ENCODE data around the gene PDCD1.

Gene PDCD1

GRCh38 chr2:241865957-241866789, 7.5 kb upstream of the PDCD1 start:
- DNase-seq (ENCODE audit: extremely low read depth in 1 of 2, low read depth in 1 of 2): no peak

- DNase-seq (ENCODE audit: extremely low read depth in 1 of 2, low read depth in 1 of 2): no peak
Measured at GRCh38 chr2:241865416-241865956, 6.8 kb upstream of the PDCD1 start.

DNA sequence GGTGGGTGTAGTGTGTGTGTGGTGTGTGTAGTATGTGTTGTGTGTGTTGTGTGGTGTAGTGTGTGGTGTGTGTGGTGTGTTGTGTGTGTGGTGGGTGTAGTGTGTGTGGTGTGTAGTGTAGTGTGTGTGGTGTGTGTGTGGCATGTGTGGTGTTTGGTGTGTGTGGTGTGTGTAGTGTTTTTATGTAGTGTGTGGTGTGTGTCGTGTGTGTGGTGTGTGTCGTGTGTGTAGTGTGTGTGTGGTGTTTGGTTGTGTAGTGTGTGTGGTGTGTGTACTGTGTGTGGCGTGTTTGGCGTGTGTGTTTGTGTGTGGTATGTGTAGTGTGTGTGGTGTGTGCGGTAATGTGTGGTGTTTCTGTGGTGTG, 6.1 kb upstream of the PDCD1 start:
- no peak for DNase-seq (ENCODE audit: extremely low read depth in 1 of 2, low read depth in 1 of 2)

- DNase-seq (ENCODE audit: extremely low read depth in 1 of 2, low read depth in 1 of 2): no peak
Measured at GRCh38 chr2:241864168-241864849, 5.6 kb upstream of the PDCD1 start.

DNA sequence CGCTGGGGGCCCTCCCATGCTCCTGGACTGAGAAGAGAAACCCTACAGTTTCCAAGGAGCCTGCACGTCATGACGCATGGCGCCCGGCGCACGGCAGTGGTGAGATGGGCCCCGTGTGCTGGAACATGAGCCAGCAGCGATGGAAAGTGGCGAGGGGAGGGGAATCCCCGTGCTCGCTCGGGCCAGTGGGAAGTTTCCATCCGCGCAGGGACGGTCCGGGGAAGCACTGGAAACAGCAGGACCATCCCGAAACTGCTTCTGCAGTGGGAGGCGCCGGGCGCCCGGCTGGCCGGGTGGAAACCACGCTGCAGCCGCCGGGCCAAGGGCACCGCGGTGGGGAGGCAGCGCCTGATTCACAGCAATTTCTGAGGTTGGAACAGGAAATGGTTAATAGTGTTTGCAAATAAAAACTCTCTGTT, 4.9 kb upstream of the PDCD1 start:
- peak in 1 of 2 donors; percentile 35 for DNase-seq (ENCODE audit: extremely low read depth in 1 of 2, low read depth in 1 of 2)

- DNase-seq (ENCODE audit: extremely low read depth in 1 of 2, low read depth in 1 of 2): no peak
Measured at GRCh38 chr2:241862775-241863535, 4.3 kb upstream of the PDCD1 start.

GRCh38 chr2:241862093-241862492, 3.4 kb upstream of the PDCD1 start:
- DNase-seq (ENCODE audit: extremely low read depth in 1 of 2, low read depth in 1 of 2): no peak

DNA sequence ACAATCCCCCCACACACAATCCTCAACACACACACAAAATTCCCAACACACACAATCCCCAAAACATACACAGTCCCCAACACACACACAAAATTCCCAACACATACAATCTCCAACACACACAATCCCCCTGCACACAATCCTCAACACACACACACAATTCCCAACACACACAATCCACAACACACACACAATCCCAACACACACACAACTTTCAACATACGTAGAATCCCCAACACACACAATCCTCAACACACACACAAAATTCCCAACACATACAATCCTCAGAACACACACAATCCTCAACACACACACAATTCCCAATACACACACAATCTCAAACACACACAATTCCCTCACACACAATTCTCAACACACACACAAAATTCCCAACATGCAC, 2.6 kb upstream of the PDCD1 start:
- no peak for DNase-seq (ENCODE audit: extremely low read depth in 1 of 2, low read depth in 1 of 2)

- DNase-seq (ENCODE audit: extremely low read depth in 1 of 2, low read depth in 1 of 2): no peak
Measured at GRCh38 chr2:241860184-241861078, 1.7 kb upstream of the PDCD1 start.

- DNase-seq (ENCODE audit: extremely low read depth in 1 of 2, low read depth in 1 of 2): peak; percentile 41 to 62
Measured at GRCh38 chr2:241859436-241860183, 916 bp upstream of the PDCD1 start.

DNA sequence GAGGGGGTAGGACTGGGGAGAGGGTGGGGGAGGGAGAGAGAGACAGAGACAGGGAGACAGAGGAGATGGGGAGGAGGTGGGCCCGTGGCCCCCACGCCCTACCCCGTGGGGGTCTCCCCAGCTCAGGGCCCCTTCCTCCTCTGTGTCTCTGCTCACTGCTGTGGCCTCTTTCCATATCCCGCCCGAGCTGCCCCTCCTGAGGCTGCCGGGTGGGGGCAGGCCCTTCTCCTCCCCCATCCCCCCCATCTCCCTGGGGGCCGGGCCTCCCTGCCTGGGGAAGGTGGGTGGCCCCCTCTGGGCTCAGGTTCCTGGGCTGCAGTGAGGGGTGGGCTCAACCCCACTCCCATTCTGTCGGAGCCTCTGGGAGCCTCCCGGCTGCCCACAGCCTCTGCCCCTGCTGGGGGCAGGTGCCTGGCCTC, 332 bp upstream of the PDCD1 start:
- DNase-seq (ENCODE audit: extremely low read depth in 1 of 2, low read depth in 1 of 2): no peak

DNA sequence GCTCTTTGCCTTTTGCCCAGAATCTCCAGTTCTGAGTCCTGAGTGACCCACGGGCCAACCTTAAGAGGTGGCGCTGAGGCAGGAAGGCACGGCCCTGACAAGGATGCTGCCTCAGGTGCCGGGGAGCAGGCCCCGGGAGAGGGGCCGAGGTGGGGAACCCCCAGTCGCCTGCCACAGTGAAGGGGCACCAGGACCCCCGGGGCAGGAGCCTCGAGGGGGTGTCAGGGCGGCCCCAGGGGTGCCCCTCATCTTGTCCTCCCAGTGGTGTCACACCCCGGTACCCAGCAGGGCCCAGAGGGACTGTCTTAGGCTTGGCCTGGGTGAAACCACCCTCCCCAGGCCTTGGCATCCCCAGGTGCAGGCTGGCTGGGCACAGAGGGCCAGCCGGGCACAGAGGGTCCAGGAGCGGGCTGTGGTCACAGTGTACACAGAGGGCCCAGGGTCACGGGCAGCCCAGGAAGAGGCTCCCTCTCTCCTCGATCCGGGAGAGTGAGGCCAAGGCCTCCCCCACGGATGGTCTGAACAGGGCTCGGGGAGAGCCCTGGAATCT, 1.0 kb downstream of the PDCD1 start:
- DNase-seq (ENCODE audit: extremely low read depth in 1 of 2, low read depth in 1 of 2): no peak

DNA sequence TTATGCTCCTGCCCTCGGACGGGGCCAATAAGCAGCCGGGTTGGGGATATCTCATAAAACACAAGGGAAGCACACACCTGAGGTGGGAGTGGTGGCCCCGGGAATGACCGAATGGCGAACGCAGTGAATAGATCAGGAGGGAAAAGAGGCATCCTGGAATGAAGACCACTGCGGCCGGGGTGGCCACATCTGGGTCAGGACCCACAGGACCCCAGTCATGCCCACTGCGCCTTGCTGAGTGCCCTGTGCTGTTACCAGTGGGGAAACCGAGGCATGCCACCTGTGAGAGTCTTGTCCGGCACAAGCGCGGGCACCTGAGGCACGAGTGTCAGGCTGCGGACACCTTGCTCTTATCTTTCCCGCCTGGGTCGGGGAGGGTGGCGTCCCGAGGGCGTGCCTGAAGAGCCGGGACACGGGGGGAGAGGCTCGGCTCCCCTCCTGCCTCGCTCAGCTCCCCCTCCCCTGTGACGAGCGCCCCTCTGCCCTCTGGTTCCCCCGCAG, 1.6 kb downstream of the PDCD1 start:
- no peak for DNase-seq (ENCODE audit: extremely low read depth in 1 of 2, low read depth in 1 of 2)

DNA sequence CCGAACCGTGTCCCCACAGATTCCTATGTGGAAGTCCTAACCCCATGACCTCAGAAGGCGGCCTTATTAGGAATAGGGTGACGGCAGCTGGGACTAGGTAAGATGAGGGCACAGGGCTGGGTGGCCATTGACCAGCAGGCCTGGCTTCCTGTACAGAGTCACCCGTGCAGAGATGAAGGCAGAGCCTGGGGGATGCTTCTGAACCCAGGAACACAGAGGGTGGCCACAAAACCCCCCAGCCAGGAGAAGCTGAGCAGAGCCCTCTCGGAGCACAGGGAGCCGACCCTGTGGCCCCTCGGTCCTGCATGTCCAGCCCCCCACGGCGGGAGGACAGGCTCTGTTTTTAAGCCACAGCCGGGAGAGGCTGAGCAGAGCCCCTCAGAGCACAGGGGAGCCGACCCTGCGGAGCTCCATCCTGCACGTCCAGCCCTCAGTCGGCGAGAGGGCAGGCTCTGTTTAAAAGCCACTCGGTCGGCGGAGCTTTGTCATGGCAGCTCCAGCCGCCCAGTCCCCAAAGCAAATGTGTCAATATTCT, 2.7 kb downstream of the PDCD1 start:
- no peak for DNase-seq (ENCODE audit: extremely low read depth in 1 of 2, low read depth in 1 of 2)

DNA sequence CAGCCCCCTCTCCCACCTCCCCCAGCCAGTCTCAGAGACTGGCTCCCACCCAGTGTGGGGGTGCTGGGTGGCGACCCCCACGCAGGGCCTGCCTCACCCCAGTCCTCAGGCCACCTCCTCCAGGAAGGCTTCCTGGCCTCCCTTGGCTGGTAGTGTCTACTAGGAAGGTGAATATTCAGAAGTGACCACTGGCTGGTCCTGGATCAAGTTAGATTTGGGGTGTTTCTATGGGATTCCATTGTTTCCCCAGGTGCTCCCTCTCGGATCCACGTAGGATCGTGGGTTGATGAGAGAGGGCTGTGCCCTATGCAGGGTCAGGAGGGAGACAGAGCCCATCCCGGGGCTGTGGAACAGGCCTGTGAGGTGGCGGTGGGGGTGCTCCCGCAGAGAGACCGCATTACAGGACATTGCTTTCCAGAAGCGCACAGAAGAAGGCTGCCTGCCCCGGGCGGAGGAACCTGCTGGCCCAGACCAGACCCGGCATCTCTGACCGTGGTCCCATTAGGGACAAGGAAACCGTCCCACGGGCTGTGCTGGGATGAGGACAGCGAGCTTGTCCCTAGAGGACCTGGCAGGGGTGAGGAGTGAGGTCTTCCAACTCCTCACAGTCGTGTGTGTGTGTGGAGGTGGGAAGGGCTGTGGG, 3.3 kb downstream of the PDCD1 start:
- DNase-seq (ENCODE audit: extremely low read depth in 1 of 2, low read depth in 1 of 2): no peak

GRCh38 chr2:241854342-241855244, 4.1 kb downstream of the PDCD1 start:
- no peak for DNase-seq (ENCODE audit: extremely low read depth in 1 of 2, low read depth in 1 of 2)

GRCh38 chr2:241853651-241854341, 4.9 kb downstream of the PDCD1 start:
- no peak for DNase-seq (ENCODE audit: extremely low read depth in 1 of 2, low read depth in 1 of 2)
